B cell (primary cell): ENCODE data around the gene METTL26. TPM values are rescaled to one million over a fixed set of nuclear protein-coding genes. Genes with fewer than 3 reads are reported as not detected.

ENCODE experiments used
- ATAC-seq: fragments of 200-7000 bp; cut with Tn5 transposase; one replicate; pipeline ENCODE4 v1.10.0; 2021; ENCODE audit warnings: low read depth, mild to moderate bottlenecking, moderate number of reproducible peaks, moderate library complexity
- CTCF ChIA-PET: fragments of 350-600 bp; sonication (Branson Sonifier 250); formaldehyde crosslinking; loops from one replicate; lab custom pipeline; 2021; ENCODE audit warnings: antibody characterized with exemption, inconsistent platforms; lab: Charles Lee
- POLR2A ChIA-PET: fragments of 350-600 bp; sonication (Branson Sonifier 250); formaldehyde crosslinking; loops from one replicate; lab custom pipeline; 2021; ENCODE audit warnings: antibody characterized with exemption; lab: Charles Lee
- DNase-seq: peaks from one replicate; pipeline ENCODE4 v3.0.0; 2013
- H2AFZ ChIP-seq: 2 replicates; pipeline ENCODE4 v1.6.1; 2012; ENCODE audit warnings: mild to moderate bottlenecking, low read depth, low read length; ENCODE audit not compliant: insufficient read depth, poor library complexity, severe bottlenecking
- H3K27ac ChIP-seq, 2 donors: 1 replicate in 1 of 2; 2 replicates in 1 of 2; pipeline ENCODE4 v1.5.1; 2012 to 2013; ENCODE audit warnings: low read length in 2 of 2, mild to moderate bottlenecking in 2 of 2, moderate library complexity in 1 of 2
- H3K27me3 ChIP-seq, 4 experiments: fragments of 200-600 bp in 1 of 4; sonication (generic) in 1 of 4; replicated peaks in 1 of 4; 1 replicate in 2 of 4; 2 replicates in 2 of 4; pipeline versions ENCODE4 v1.6.1 to v1.7.0; 2013 to 2016; ENCODE audit warnings: low read length in 3 of 4, mild to moderate bottlenecking in 2 of 4, mixed read lengths in 1 of 4, moderate library complexity in 1 of 4; ENCODE audit not compliant: insufficient read depth in 4 of 4, control insufficient read depth in 3 of 4; ENCODE audit errors: control extremely low read depth in 1 of 4
- H3K36me3 ChIP-seq, 2 experiments: replicated peaks in 1 of 2; 1 replicate in 1 of 2; 2 replicates in 1 of 2; pipeline versions ENCODE4 v1.6.1 to v1.7.1; 2013; ENCODE audit warnings: low read length in 1 of 2; ENCODE audit not compliant: insufficient read depth in 2 of 2, control insufficient read depth in 1 of 2; ENCODE audit errors: control extremely low read depth in 1 of 2, extremely low read depth in 1 of 2
- H3K4me1 ChIP-seq, 2 donors: fragments of 200-600 bp in 1 of 2; sonication (generic) in 1 of 2; 1 replicate in 1 of 2; 2 replicates in 1 of 2; pipeline versions ENCODE4 v1.5.1 to v1.6.1; 2013 to 2017; ENCODE audit warnings: low read length in 2 of 2; ENCODE audit not compliant: control insufficient read depth in 2 of 2, insufficient read depth in 2 of 2
- H3K4me2 ChIP-seq: replicated peaks from 2 replicates; pipeline ENCODE3; 2012; ENCODE audit warnings: mild to moderate bottlenecking, low read depth, low read length; ENCODE audit not compliant: poor library complexity, severe bottlenecking
- H3K4me3 ChIP-seq, 5 experiments: fragments of 200-600 bp in 1 of 5; sonication (generic) in 1 of 5; 1 replicate in 3 of 5; 2 replicates in 2 of 5; pipeline versions ENCODE4 v1.5.1 to v1.7.0; 2011 to 2016; ENCODE audit warnings: low read length in 4 of 5, mild to moderate bottlenecking in 4 of 5, low read depth in 2 of 5, control low read depth in 1 of 5, moderate library complexity in 1 of 5; ENCODE audit not compliant: insufficient read depth in 1 of 5; ENCODE audit errors: control extremely low read depth in 1 of 5, extremely low read depth in 1 of 5
- H3K79me2 ChIP-seq: fragments of 200-600 bp; sonication (generic); one replicate; pipeline ENCODE4 v1.6.0; 2016; ENCODE audit warnings: low read length; ENCODE audit not compliant: control insufficient read depth, insufficient read depth
- H3K9ac ChIP-seq: fragments of 200-600 bp; sonication (generic); 2 replicates; pipeline ENCODE4 v1.6.1; 2017; ENCODE audit warnings: mild to moderate bottlenecking, low read length, moderate library complexity
- H3K9me3 ChIP-seq, 3 donors: one replicate each; pipeline versions ENCODE4 v1.6.1 to v1.7.1; 2013; ENCODE audit warnings: low read length in 2 of 3; ENCODE audit not compliant: control insufficient read depth in 2 of 3, insufficient read depth in 1 of 3; ENCODE audit errors: control extremely low read depth in 1 of 3
- H4K20me1 ChIP-seq: 2 replicates; pipeline ENCODE4 v1.6.0; 2012; ENCODE audit warnings: mild to moderate bottlenecking, low read length; ENCODE audit not compliant: insufficient read depth, control insufficient read depth, poor library complexity, severe bottlenecking
- H3K27ac Mint-ChIP-seq: one replicate; pipeline ENCODE4 v1.8.0; 2021; ENCODE audit warnings: mixed read lengths
- H3K27me3 Mint-ChIP-seq: one replicate; pipeline ENCODE4 v1.8.0; 2021; ENCODE audit warnings: mixed read lengths
- H3K4me1 Mint-ChIP-seq: one replicate; pipeline ENCODE4 v1.8.0; 2021; ENCODE audit warnings: mixed read lengths
- H3K4me3 Mint-ChIP-seq: one replicate; pipeline ENCODE4 v1.8.0; 2021; ENCODE audit warnings: mixed read lengths
- H3K9me3 Mint-ChIP-seq: one replicate; pipeline ENCODE4 v1.8.0; 2022; ENCODE audit warnings: mixed read lengths; ENCODE audit not compliant: insufficient read depth
- EZH2 ChIP-seq: IDR thresholded peaks from 2 replicates; pipeline ENCODE4 v1.6.1; 2012; ENCODE audit warnings: borderline replicate concordance, low read depth, mild to moderate bottlenecking, moderate library complexity, low read length; ENCODE audit not compliant: insufficient read depth, poor library complexity, severe bottlenecking
- WGBS: methylation state at CpG from one replicate; pipeline ENCODE4 v1.1.5; 2013; ENCODE audit warnings: missing lambda C conversion rate; ENCODE audit not compliant: insufficient coverage; 5-methylcytosine and 5-hydroxymethylcytosine counted together
- intact Hi-C: fragments of 100-400 bp; cut with micrococcal nuclease; formaldehyde crosslinking; loops from one replicate; pipeline ENCODE4 v1.10.0; 2022
- polyA plus RNA-seq: library from polyadenylated mRNA; depleted of rRNA; stranded (reverse); fragments of >200 nt; gene quantifications from 2 replicates; pipeline ENCODE4 v1.2.3, GENCODE V29; 2012
- total RNA-seq, 2 donors: library from RNA; stranded (reverse); fragments of 120-200 nt in 1 of 2; gene quantifications; 1 replicate in 1 of 2; 2 replicates in 1 of 2; pipeline versions ENCODE4 v1.2.3 to v1.2.4, GENCODE V29; 2013 to 2022
- TF ChIP-seq, protein P1 (sequence below): fragments of 200-600 bp; IDR thresholded peaks from one replicate; pipeline ENCODE4 v1.8.0; 2022; ENCODE audit warnings: antibody characterized with exemption, mild to moderate bottlenecking

METTL26 gene
- total and polyA plus RNA-seq, 2 donors (not counting 1 experiment from before 2014, with no cell fraction given), result 56.6 to 140 TPM

DNA sequence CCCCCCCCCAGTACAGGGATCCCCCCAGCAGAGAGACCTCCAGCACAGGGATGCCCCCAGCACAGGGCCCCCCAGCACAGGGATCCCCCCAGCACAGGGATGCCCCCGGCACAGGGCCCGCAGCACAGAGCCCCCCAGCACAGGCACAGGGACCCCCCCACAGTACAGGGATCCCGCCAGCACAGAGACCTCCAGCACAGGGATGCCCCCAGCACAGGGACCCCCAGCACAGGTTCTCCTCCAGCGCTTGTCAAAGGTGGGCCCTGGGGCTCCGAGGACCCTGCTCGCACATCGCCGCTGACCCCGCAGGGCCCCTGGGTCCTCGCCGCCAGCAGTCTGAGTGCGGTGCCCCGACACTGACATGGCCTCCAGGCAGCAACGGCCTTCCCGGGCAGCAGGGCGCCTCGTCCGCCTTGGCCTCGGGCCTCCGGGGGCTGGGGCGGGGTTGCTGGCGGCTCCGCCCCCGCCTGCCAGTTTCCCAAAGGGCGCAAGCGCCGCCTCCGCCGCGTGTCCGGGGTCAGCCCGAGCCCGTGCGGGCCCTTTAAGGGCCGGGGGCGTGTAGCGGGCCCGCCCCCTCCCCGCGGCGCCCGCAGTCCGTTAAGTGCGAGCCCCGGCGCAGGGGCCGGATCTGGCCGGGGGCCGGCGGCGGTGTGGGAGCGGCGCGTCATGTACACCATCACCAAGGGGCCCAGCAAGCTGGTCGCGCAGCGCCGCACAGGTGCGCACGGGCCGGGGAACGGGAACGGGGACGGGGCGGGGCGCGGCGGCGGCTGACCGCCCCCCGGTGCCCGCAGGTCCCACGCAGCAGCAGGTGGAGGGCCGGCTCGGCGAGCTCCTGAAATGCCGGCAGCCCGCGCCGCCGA, 5.5 kb upstream of the METTL26 start, which contains the start of gene MCRIP2:
Gene MCRIP2, plus strand, starts transcription at position 503 of the 863 bp plus-strand sequence. Its CDS starts 164 bp downstream, at position 667.
- Histone ChIP-seq H3K27me3 (no peaks in the 10 kb centered on the region), H4K20me1 (peaks cover 6% of the 10 kb centered on the region), H3K4me3 (peak within 1 kb of the TSS in 4 of 5 experiments; percentile 42 to 75 (median 60)), H2AFZ (peak within 1 kb of the TSS; percentile 79), H3K9ac (peak within 1 kb of the TSS; percentile 73), H3K27ac (peak within 1 kb of the TSS; percentile 18 to 41), H3K36me3 (no peaks in the 10 kb centered on the region), H3K9me3 (no peaks in the 10 kb centered on the region), H3K4me1 (peaks cover 15 to 44% of the 10 kb centered on the region in 2 donors), H3K4me2 (peak within 1 kb of the TSS; percentile 87), H3K79me2 (peaks cover 6% of the 10 kb centered on the region)
- under 1% methylated on average over 79 of the region's 81 CpGs for WGBS
- CTCF ChIA-PET, result no interaction called here
- ATAC-seq (peak; percentile 41), DNase-seq (peak; percentile 73)
- intact Hi-C loops, result loop anchor here (1.0 kb wide), 2 partner anchors 8 to 43 kb away; partner anchors contain the start of genes JMJD8 and WDR90
- Mint-ChIP-seq H3K9me3 (no peaks in the 10 kb centered on the region), H3K4me3 (peak within 1 kb of the TSS; percentile 74), H3K27me3 (no peaks in the 10 kb centered on the region), H3K4me1 (peaks cover 23% of the 10 kb centered on the region), H3K27ac (peak within 1 kb of the TSS; percentile 61)
- TF ChIP-seq, protein P1, sequence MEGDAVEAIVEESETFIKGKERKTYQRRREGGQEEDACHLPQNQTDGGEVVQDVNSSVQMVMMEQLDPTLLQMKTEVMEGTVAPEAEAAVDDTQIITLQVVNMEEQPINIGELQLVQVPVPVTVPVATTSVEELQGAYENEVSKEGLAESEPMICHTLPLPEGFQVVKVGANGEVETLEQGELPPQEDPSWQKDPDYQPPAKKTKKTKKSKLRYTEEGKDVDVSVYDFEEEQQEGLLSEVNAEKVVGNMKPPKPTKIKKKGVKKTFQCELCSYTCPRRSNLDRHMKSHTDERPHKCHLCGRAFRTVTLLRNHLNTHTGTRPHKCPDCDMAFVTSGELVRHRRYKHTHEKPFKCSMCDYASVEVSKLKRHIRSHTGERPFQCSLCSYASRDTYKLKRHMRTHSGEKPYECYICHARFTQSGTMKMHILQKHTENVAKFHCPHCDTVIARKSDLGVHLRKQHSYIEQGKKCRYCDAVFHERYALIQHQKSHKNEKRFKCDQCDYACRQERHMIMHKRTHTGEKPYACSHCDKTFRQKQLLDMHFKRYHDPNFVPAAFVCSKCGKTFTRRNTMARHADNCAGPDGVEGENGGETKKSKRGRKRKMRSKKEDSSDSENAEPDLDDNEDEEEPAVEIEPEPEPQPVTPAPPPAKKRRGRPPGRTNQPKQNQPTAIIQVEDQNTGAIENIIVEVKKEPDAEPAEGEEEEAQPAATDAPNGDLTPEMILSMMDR, result no peak
- no peak for TF ChIP-seq EZH2
- POLR2A ChIA-PET, result interaction anchor here (0.6 kb wide), 2 partner anchors 25 to 421 kb away, joined by 3 to 4 read pairs; no protein-coding TSS in a partner anchor

DNA sequence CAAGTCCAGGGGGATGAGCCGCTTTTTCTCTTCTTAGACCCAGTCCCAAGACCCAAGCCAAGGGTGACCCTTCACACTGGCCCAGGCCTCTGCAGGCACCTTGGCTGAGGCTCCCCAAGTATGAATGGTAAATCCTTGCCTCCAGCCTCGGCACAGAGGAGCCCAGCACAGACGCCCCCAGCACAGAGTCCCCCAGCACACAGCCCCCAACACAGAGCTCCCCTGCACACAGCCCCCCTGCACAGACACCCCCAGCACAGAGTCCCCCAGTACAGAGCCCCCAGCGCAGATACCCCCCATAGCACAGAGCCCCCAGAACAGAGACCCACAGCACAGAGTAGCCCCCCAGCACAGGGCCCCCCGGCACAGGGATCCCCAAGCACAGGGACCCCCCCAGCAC, 4.5 kb upstream of the METTL26 start:
- Histone ChIP-seq H3K36me3 (no peaks in the 10 kb centered on the region), H3K4me2 (peak overlapping the region; percentile 87), H3K9me3 (no peaks in the 10 kb centered on the region), H4K20me1 (peaks cover 6% of the 10 kb centered on the region), H3K27me3 (no peaks in the 10 kb centered on the region), H3K4me3 (no peak overlapping the region), H3K9ac (no peak overlapping the region), H2AFZ (no peak overlapping the region), H3K27ac (no peak overlapping the region), H3K79me2 (peaks cover 9% of the 10 kb centered on the region), H3K4me1 (peaks cover 15 to 46% of the 10 kb centered on the region in 2 donors)
- ChIA-PET CTCF (no interaction called here), POLR2A (no interaction called here)
- no peaks in the 10 kb centered on the region for H3K9me3 Mint-ChIP-seq
- H3K27ac Mint-ChIP-seq, result no peak overlapping the region
- ATAC-seq (no peak), DNase-seq (no peak)
- no peak for TF ChIP-seq EZH2
- TF ChIP-seq, protein P1, result no peak
- H3K4me3 Mint-ChIP-seq, result no peak overlapping the region
- H3K27me3 Mint-ChIP-seq, result no peaks in the 10 kb centered on the region
- peaks cover 24% of the 10 kb centered on the region for H3K4me1 Mint-ChIP-seq
- WGBS, result 86% methylated on average over 1 of the region's 5 CpGs
- intact Hi-C loops, result loop anchor here (1.0 kb wide), 2 partner anchors 9 to 44 kb away; partner anchors contain the start of genes JMJD8 and WDR90
